Panc1 (cell line): ENCODE measurements around the gene CDC42BPA. TPM values are rescaled to one million over a fixed set of nuclear protein-coding genes. Genes with fewer than 3 reads are reported as not detected.

Source experiments
- ATAC-seq: fragments of 200-7000 bp; cut with Tn5 transposase; 2 replicates; pipeline ENCODE4 v1.9.1; 2020; ENCODE audit warnings: mild to moderate bottlenecking, moderate library complexity
- BruUV-seq: library from RNA; stranded (reverse); fragments of 400-500 nt; replicated peaks from 2 replicates; lab custom pipeline; 2021; lab: Mats Ljungman, UMichigan
- CTCF ChIA-PET: fragments of 300-600 bp; sonication (Branson Sonifier 250); formaldehyde crosslinking; loops from one replicate; lab custom pipeline; 2022; ENCODE audit warnings: antibody characterized with exemption; lab: Charles Lee
- POLR2A ChIA-PET: fragments of 300-600 bp; sonication (Branson Sonifier 250); formaldehyde crosslinking; loops from one replicate; lab custom pipeline; 2022; ENCODE audit warnings: antibody characterized with exemption; lab: Charles Lee
- DNase-seq: peaks from one replicate; pipeline ENCODE4 v3.0.0-alpha.2; 2010; ENCODE audit warnings: low read depth, low spot score
- H3K27ac ChIP-seq: 2 replicates; pipeline ENCODE4 v1.5.1; 2011; ENCODE audit warnings: mild to moderate bottlenecking, low read length, inconsistent platforms
- H3K27me3 ChIP-seq: fragments of 200-500 bp; sonication (Bioruptor generic); 2 replicates; pipeline ENCODE4 v1.6.0; 2014; ENCODE audit warnings: low read length, inconsistent platforms; ENCODE audit not compliant: control insufficient read depth, insufficient read depth
- H3K36me3 ChIP-seq: fragments of 200-500 bp; sonication (Bioruptor generic); 2 replicates; pipeline ENCODE4 v1.5.1; 2014; ENCODE audit warnings: inconsistent platforms, mild to moderate bottlenecking, low read length, moderate library complexity; ENCODE audit not compliant: control insufficient read depth, insufficient read depth
- H3K4me1 ChIP-seq: 2 replicates; pipeline ENCODE4 v1.5.1; 2011; ENCODE audit warnings: inconsistent platforms, mild to moderate bottlenecking, low read length, moderate library complexity; ENCODE audit not compliant: control insufficient read depth, insufficient read depth
- H3K4me3 ChIP-seq, 2 experiments: 2 replicates each; pipeline ENCODE4 v1.5.1; 2011 to 2012; ENCODE audit warnings: low read depth in 2 of 2, low read length in 2 of 2, mild to moderate bottlenecking in 2 of 2, inconsistent platforms in 1 of 2, moderate library complexity in 1 of 2
- H3K9me3 ChIP-seq: fragments of 200-500 bp; sonication (Bioruptor generic); 2 replicates; pipeline ENCODE4 v1.5.1; 2014; ENCODE audit warnings: low read depth, mild to moderate bottlenecking, inconsistent platforms, low read length, moderate library complexity; ENCODE audit not compliant: control insufficient read depth, insufficient read depth
- CTCF ChIP-seq: fragments of 450-650 bp; IDR thresholded peaks from 2 replicates; pipeline ENCODE4 v1.5.1; 2017; ENCODE audit warnings: mild to moderate bottlenecking
- POLR2AphosphoS5 ChIP-seq: IDR thresholded peaks from 2 replicates; pipeline ENCODE4 v1.6.1; 2012; ENCODE audit warnings: mild to moderate bottlenecking, low read depth, low read length, moderate library complexity
- REST ChIP-seq, 2 experiments: IDR thresholded peaks; 2 replicates each; pipeline ENCODE4 v1.6.1; 2011 to 2012; ENCODE audit warnings: low read depth in 2 of 2, control low read depth in 1 of 2, low read length in 1 of 2, mild to moderate bottlenecking in 1 of 2, moderate library complexity in 1 of 2; ENCODE audit not compliant: insufficient read depth in 1 of 2
- SIN3A ChIP-seq: IDR thresholded peaks from 2 replicates; pipeline ENCODE4 v1.6.1; 2012; ENCODE audit warnings: low read depth, mild to moderate bottlenecking, low read length, moderate library complexity, borderline replicate concordance; ENCODE audit not compliant: insufficient read depth
- TCF7L2 ChIP-seq: IDR thresholded peaks from 2 replicates; pipeline ENCODE4 v1.6.1; 2011; ENCODE audit warnings: mild to moderate bottlenecking, low read depth, low read length, inconsistent platforms
- in situ Hi-C: cut with HindIII; loops from 2 replicates; pipeline ENCODE4 v1.10.0; 2016; ENCODE audit warnings: low sequenced_read_pairs, low pct_unique_long_range_greater_than_20kb
- intact Hi-C: fragments of 100-400 bp; cut with micrococcal nuclease; formaldehyde crosslinking; loops from one replicate; pipeline ENCODE4 v1.10.0; 2022; ENCODE audit not compliant: unreplicated experiment
- total RNA-seq: library from RNA; stranded (reverse); gene quantifications from one replicate; pipeline ENCODE4 v1.2.1, GENCODE V29; 2021; ENCODE audit not compliant: unreplicated experiment

Gene CDC42BPA
- total RNA-seq, 1 experiment from 2014 or later, result 32.8 TPM

GRCh38 chr1:227073786-227074185 lies 244.5 kb downstream of the CDC42BPA start:
- peaks cover 28% of the 10 kb centered on the region for H3K36me3 ChIP-seq
- H3K4me3 ChIP-seq, result no peak overlapping the region
- H3K4me1 ChIP-seq, result no peaks in the 10 kb centered on the region; the same call in 1 of the 2 replicates
- POLR2A ChIA-PET, result no interaction called here
- DNase-seq, result no peak
- CTCF ChIA-PET, result no interaction called here
- H3K27me3 ChIP-seq, result no peaks in the 10 kb centered on the region
- no peaks in the 10 kb centered on the region for H3K9me3 ChIP-seq
- in situ Hi-C loops, result no loop called here
- BruUV-seq, result no TSS peak
- TF ChIP-seq SIN3A, result no peak
- no peak for TF ChIP-seq REST (IDR thresholded peaks at IDR 0.05; ENCODE audit: insufficient read depth in 1 of 2, low read depth in 2 of 2, low read length in 1 of 2)
- no peak for TF ChIP-seq POLR2AphosphoS5
- no peak for TF ChIP-seq CTCF
- no peak for TF ChIP-seq TCF7L2
- intact Hi-C loops, result no loop called here
- H3K27ac ChIP-seq, result no peak overlapping the region
- no peak for ATAC-seq

GRCh38 chr1:227072991-227073390 lies 245.3 kb downstream of the CDC42BPA start:
- Histone ChIP-seq H3K36me3 (peaks cover 32% of the 10 kb centered on the region), H3K4me1 (no peaks in the 10 kb centered on the region; the same call in 1 of the 2 replicates), H3K27ac (no peak overlapping the region), H3K4me3 (no peak overlapping the region), H3K27me3 (no peaks in the 10 kb centered on the region), H3K9me3 (no peaks in the 10 kb centered on the region)
- TF ChIP-seq REST (IDR thresholded peaks at IDR 0.05; ENCODE audit: insufficient read depth in 1 of 2, low read depth in 2 of 2, low read length in 1 of 2) (no peak), TCF7L2 (no peak), SIN3A (no peak), POLR2AphosphoS5 (no peak), CTCF (no peak)
- ATAC-seq, result no peak
- DNase-seq, result peak; percentile 45
- in situ Hi-C loops, result no loop called here
- POLR2A ChIA-PET, result no interaction called here
- intact Hi-C loops, result no loop called here
- CTCF ChIA-PET, result no interaction called here
- BruUV-seq, result no TSS peak
